HepG2 (cell line): ENCODE measurements around the gene ETNK1.

Source experiments
- FOXA1 ChIP-seq, 2 experiments: fragments of 450-650 bp in 1 of 2; sonication (generic) in 1 of 2; formaldehyde crosslinking in 1 of 2; IDR thresholded peaks; 2 replicates each; pipeline versions ENCODE4 v1.4.0 to v1.6.1; 2016 to 2020; ENCODE audit warnings: missing genetic modification reagents in 1 of 2
- NONO ChIP-seq, 2 experiments: fragments of 450-650 bp in 1 of 2; sonication (generic) in 1 of 2; formaldehyde crosslinking in 1 of 2; IDR thresholded peaks in 1 of 2; conservative IDR thresholded peaks in 1 of 2; 2 replicates each; pipeline versions ENCODE4 v1.6.1 to v1.8.0; 2017 to 2022; ENCODE audit warnings: mild to moderate bottlenecking in 1 of 2, missing genetic modification reagents in 1 of 2, moderate library complexity in 1 of 2
- SMARCE1 ChIP-seq: fragments of 450-650 bp; IDR thresholded peaks from 2 replicates; pipeline ENCODE4 v1.6.1; 2017; ENCODE audit warnings: borderline replicate concordance
- TF ChIP-seq, protein P1 (sequence below): conservative IDR thresholded peaks from 2 replicates; pipeline ENCODE4 v1.6.1; 2018; ENCODE audit warnings: missing genetic modification reagents

DNA sequence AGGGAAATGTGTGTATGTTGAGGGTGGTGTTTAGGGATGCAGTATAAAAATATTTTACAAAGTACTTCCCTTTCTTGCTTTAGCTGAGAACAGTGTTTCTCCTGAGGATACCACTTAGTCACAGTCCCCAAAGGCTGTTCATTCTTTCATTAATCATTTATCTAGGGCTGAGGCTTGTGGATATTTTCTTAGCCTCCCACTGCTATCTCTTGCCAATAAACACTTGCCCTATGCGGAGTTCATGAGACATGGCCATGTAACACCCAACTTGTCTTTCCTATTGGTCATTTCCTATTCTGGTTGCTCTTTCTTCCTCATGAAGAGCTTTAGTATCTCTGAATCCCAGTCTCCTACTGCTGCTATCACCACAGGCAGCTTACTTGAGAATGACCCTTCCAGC, 75.1 kb downstream of the ETNK1 start:
- TF ChIP-seq FOXA1 (IDR thresholded peaks at IDR 0.05) (no peak), FOXA1 (CRISPR knock-in tag; IDR thresholded peaks at IDR 0.05) (no peak), NONO (IDR thresholded peaks at IDR 0.05) (no peak), NONO (CRISPR knock-in tag; conservative IDR thresholded peaks at IDR 0.05) (no peak), SMARCE1 (no peak)
- TF ChIP-seq, protein P1, sequence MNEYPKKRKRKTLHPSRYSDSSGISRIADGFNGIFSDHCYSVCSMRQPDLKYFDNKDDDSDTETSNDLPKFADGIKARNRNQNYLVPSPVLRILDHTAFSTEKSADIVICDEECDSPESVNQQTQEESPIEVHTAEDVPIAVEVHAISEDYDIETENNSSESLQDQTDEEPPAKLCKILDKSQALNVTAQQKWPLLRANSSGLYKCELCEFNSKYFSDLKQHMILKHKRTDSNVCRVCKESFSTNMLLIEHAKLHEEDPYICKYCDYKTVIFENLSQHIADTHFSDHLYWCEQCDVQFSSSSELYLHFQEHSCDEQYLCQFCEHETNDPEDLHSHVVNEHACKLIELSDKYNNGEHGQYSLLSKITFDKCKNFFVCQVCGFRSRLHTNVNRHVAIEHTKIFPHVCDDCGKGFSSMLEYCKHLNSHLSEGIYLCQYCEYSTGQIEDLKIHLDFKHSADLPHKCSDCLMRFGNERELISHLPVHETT (CRISPR knock-in tag), result no peak
